Measurements from ENCODE around the gene ARPC4. TPM values are rescaled to one million over a fixed set of nuclear protein-coding genes. Genes with fewer than 3 reads are reported as not detected.

The ARPC4 gene
- total and polyA plus RNA-seq, 2 of the 13 experiments (the other 11 are each of a cell fraction or from before 2014, with no cell fraction given), result 30.1 to 83.6 TPM

- TF ChIP-seq TP53 (CRISPR knock-in tag; conservative IDR thresholded peaks at IDR 0.05) (no peak), SMARCE1 (IDR thresholded peaks at IDR 0.05; ENCODE audit: borderline replicate concordance) (no peak), SATB2 (CRISPR knock-in tag; IDR thresholded peaks at IDR 0.05) (no peak), KLF11 (CRISPR knock-in tag; IDR thresholded peaks at IDR 0.05) (peak; percentile 58; the same call in 1 of the 2 replicates), MEIS2 (CRISPR knock-in tag; IDR thresholded peaks at IDR 0.05) (no peak), ATF5 (CRISPR knock-in tag; IDR thresholded peaks at IDR 0.05; ENCODE audit: low read depth) (no peak), BRD4 (CRISPR knock-in tag; IDR thresholded peaks at IDR 0.05) (no peak), NCOA5 (CRISPR knock-in tag; IDR thresholded peaks at IDR 0.05) (no peak), ZNF569 (CRISPR knock-in tag; IDR thresholded peaks at IDR 0.05; ENCODE audit: borderline replicate concordance) (0 out of 2 replicates have a peak, but pooled peaks have one; percentile 4), ZNF724P (CRISPR knock-in tag; IDR thresholded peaks at IDR 0.05; ENCODE audit: borderline replicate concordance) (0 out of 2 replicates have a peak, but pooled peaks have one; percentile 37), MLXIP (CRISPR knock-in tag; IDR thresholded peaks at IDR 0.05; ENCODE audit: borderline replicate concordance) (no peak), GATAD1 (CRISPR knock-in tag; IDR thresholded peaks at IDR 0.05) (peak; percentile 89), ADNP (CRISPR knock-in tag; IDR thresholded peaks at IDR 0.05) (no peak), ZFP90 (CRISPR knock-in tag; IDR thresholded peaks at IDR 0.05; ENCODE audit: borderline replicate concordance) (no peak; the same call in 1 of the 2 replicates), ARNTL (CRISPR knock-in tag; IDR thresholded peaks at IDR 0.05) (no peak), ZNF501 (CRISPR knock-in tag; IDR thresholded peaks at IDR 0.05) (no peak; the same call in 1 of the 2 replicates), MAFF (IDR thresholded peaks at IDR 0.05; ENCODE audit: low read depth, low read length) (peak; percentile 7; the same call in 1 of the 2 replicates), RNF2 (conservative IDR thresholded peaks at IDR 0.05; ENCODE audit: low read depth) (no peak), MAX (IDR thresholded peaks at IDR 0.05) (peak; percentile 50), HNRNPLL (IDR thresholded peaks at IDR 0.05; ENCODE audit: low read depth, low read length, poor library complexity, severe bottlenecking) (peak; percentile 31), ZNF83 (CRISPR knock-in tag; IDR thresholded peaks at IDR 0.05; ENCODE audit: borderline replicate concordance) (no peak), NR2F1 (CRISPR knock-in tag; IDR thresholded peaks at IDR 0.05) (no peak)
- TF ChIP-seq, protein P1, sequence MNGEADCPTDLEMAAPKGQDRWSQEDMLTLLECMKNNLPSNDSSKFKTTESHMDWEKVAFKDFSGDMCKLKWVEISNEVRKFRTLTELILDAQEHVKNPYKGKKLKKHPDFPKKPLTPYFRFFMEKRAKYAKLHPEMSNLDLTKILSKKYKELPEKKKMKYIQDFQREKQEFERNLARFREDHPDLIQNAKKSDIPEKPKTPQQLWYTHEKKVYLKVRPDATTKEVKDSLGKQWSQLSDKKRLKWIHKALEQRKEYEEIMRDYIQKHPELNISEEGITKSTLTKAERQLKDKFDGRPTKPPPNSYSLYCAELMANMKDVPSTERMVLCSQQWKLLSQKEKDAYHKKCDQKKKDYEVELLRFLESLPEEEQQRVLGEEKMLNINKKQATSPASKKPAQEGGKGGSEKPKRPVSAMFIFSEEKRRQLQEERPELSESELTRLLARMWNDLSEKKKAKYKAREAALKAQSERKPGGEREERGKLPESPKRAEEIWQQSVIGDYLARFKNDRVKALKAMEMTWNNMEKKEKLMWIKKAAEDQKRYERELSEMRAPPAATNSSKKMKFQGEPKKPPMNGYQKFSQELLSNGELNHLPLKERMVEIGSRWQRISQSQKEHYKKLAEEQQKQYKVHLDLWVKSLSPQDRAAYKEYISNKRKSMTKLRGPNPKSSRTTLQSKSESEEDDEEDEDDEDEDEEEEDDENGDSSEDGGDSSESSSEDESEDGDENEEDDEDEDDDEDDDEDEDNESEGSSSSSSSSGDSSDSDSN (CRISPR knock-in tag; IDR thresholded peaks at IDR 0.05), result no peak; the same call in 1 of the 2 replicates
- TF ChIP-seq, protein P2, sequence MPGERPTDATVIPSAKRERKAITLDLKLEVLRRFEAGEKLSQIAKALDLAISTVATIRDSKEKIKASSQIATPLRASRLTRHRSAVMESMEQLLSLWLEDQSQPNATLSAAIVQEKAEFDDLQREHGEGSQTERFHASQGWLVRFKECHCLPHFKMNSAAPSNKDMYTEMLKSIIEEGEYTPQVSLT (CRISPR knock-in tag; IDR thresholded peaks at IDR 0.05; ENCODE audit: borderline replicate concordance, low read depth), result no peak
Observed at GRCh38 chr3:9792405-9793160, at the start of gene ARPC4, which contains the start of gene TADA3 (continued).

All from HepG2 (cell line).